Measurements from ENCODE around the gene GNG7.

The GNG7 gene

DNA sequence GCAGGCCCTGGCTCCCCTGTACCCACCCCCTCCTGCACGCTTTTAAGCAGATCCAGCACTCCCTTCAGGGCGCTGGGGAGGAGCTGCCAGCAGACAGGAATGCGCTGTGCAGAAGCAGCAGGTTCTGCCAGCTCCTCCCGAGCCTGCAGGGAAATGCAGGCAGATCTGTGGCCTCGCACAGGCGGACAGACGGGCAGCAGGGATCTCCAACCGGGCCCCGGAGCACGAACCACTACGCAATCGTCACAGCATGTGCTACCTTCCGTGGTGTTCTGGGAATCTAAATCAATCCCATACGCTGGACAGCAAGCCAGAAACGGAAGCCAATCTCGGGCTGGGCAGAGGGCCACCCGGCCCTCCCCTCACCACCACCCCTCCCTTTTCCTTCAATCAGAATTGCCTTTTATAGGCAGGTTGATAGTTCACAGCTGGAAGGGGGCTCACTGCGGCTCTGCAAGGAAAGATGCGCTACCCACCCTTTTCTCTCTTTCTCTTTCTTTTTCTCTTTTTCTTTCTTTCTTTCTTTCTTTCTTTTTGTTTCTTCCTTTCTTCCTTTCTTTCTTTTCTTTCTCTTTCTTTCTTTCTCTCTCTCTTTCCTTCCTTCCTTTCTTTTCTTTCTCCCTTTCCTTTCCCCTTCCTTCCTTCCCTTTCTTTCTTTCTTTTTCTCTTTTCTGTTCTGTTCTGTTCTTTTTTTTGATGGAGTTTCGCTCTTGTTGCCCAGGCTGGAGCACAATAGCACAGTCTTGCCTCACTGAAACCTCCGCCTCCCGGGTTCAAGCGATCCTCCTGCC, 99.9 kb downstream of the GNG7 start:
- no peaks in the 10 kb centered on the region for H3K9me3 Mint-ChIP-seq
- no peaks in the 10 kb centered on the region for H3K27me3 Mint-ChIP-seq
- no peak overlapping the region for H3K4me3 Mint-ChIP-seq
- DNase-seq (no peak), ATAC-seq (replicated peaks) (no peak)
- H3K4me1 Mint-ChIP-seq = peaks cover 21 to 33% of the 10 kb centered on the region in 2 donors
- H3K27ac Mint-ChIP-seq = peak overlapping the region; percentile 20
- peaks cover 0 to 3% of the 10 kb centered on the region in 2 donors for H3K36me3 Mint-ChIP-seq

- H3K27ac Mint-ChIP-seq = no peak overlapping the region
- peaks cover 19 to 37% of the 10 kb centered on the region in 2 donors for H3K4me1 Mint-ChIP-seq
- no peaks in the 10 kb centered on the region for H3K9me3 Mint-ChIP-seq
- H3K4me3 Mint-ChIP-seq = no peak overlapping the region
- peaks cover 0 to 3% of the 10 kb centered on the region in 2 donors for H3K36me3 Mint-ChIP-seq
- no peaks in the 10 kb centered on the region for H3K27me3 Mint-ChIP-seq
- ATAC-seq (replicated peaks) (no peak), DNase-seq (no peak)
These were observed 101.3 kb downstream of the GNG7 start for GRCh38 chr19:2600914-2601870.

DNA sequence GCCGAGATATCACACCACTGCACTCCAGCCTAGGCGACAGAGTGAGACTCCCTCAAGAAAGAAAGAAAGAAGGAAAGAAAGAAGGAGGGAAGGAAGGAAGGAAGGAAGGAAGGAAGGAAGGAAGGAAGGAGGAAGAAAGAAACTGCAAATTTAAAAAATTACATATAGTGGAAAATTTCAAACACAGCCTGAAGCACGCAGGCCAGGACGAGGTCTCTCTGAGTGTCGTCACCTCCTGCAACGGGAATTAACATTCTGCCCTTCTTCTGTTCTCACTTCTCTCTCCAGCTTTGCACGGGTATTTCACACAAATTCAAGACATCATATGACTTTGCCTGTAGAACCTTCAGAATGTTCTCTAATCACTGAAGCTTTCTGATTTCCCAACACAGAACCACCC, 108.2 kb downstream of the GNG7 start:
- Mint-ChIP-seq H3K4me3 (peak overlapping the region in 1 of 2 donors; percentile 11), H3K27me3 (no peaks in the 10 kb centered on the region), H3K36me3 (peaks cover 6 to 10% of the 10 kb centered on the region in 2 donors), H3K4me1 (peaks cover 36 to 63% of the 10 kb centered on the region in 2 donors), H3K27ac (peak overlapping the region; percentile 86), H3K9me3 (peaks cover 5 to 11% of the 10 kb centered on the region in 2 donors)
- ATAC-seq (replicated peaks) = peak; percentile 62 to 71
- no peak for DNase-seq

DNA sequence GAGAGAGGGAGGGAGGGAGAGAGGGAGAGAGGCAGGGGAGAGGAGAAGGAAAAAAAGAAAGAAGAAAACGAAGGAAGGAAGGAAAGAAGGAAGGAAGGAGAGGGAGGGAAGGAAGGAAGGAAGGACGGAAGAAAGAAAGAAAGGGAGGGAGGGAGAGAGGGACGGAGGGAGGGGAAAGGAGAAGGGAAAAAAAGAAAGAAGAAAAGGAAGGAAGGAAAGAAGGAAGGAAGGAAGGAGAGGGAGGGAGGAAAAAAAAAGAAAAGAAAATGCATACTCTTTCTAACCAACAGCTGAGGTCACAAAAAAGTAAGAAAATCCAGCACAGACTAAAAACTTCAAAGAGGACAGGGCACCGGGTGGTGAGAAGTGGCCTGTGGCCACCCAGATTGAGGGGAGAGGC, 109.7 kb downstream of the GNG7 start:
- Mint-ChIP-seq H3K9me3 (peaks cover 5 to 11% of the 10 kb centered on the region in 2 donors), H3K27ac (peak overlapping the region; percentile 84), H3K27me3 (no peaks in the 10 kb centered on the region), H3K36me3 (peaks cover 6 to 10% of the 10 kb centered on the region in 2 donors), H3K4me1 (peaks cover 36 to 62% of the 10 kb centered on the region in 2 donors), H3K4me3 (peak overlapping the region in 1 of 2 donors; percentile 30)
- no peak for ATAC-seq (replicated peaks)
- no peak for DNase-seq

- peaks cover 41 to 71% of the 10 kb centered on the region in 2 donors for H3K4me1 Mint-ChIP-seq
- DNase-seq (no peak), ATAC-seq (replicated peaks) (peak; percentile 9 to 35)
- peaks cover 6 to 10% of the 10 kb centered on the region in 2 donors for H3K36me3 Mint-ChIP-seq
- H3K27ac Mint-ChIP-seq = peak overlapping the region; percentile 74
- peaks cover 5 to 11% of the 10 kb centered on the region in 2 donors for H3K9me3 Mint-ChIP-seq
- peak overlapping the region in 1 of 2 donors; percentile 17 for H3K4me3 Mint-ChIP-seq
- H3K27me3 Mint-ChIP-seq = no peaks in the 10 kb centered on the region
These were observed 110.8 kb downstream of the GNG7 start for GRCh38 chr19:2591537-2592291.

GRCh38 chr19:2590630-2591399, 111.7 kb downstream of the GNG7 start:
- peak overlapping the region; percentile 42 for H3K27ac Mint-ChIP-seq

GRCh38 chr19:2589441-2589840, 113.1 kb downstream of the GNG7 start:
- Mint-ChIP-seq H3K36me3 (peaks cover 6 to 10% of the 10 kb centered on the region in 2 donors), H3K9me3 (peaks cover 5 to 11% of the 10 kb centered on the region in 2 donors), H3K27me3 (no peaks in the 10 kb centered on the region), H3K27ac (peak overlapping the region; percentile 42), H3K4me3 (no peak overlapping the region), H3K4me1 (peaks cover 35 to 63% of the 10 kb centered on the region in 2 donors)
- no peak for DNase-seq
- no peak for ATAC-seq (replicated peaks)

More at GRCh38 chr19:2590630-2591399, 111.7 kb downstream of the GNG7 start:
- Mint-ChIP-seq H3K4me1 (peaks cover 38 to 68% of the 10 kb centered on the region in 2 donors), H3K4me3 (no peak overlapping the region), H3K36me3 (peaks cover 6 to 10% of the 10 kb centered on the region in 2 donors), H3K27me3 (no peaks in the 10 kb centered on the region), H3K9me3 (peaks cover 5 to 11% of the 10 kb centered on the region in 2 donors)
- DNase-seq (no peak), ATAC-seq (replicated peaks) (no peak)

GRCh38 chr19:2588081-2588777, 114.3 kb downstream of the GNG7 start:
- Mint-ChIP-seq H3K4me1 (peaks cover 33 to 60% of the 10 kb centered on the region in 2 donors), H3K4me3 (no peak overlapping the region), H3K36me3 (peaks cover 6 to 15% of the 10 kb centered on the region in 2 donors), H3K27ac (peak overlapping the region; percentile 20), H3K9me3 (peaks cover 5 to 11% of the 10 kb centered on the region in 2 donors), H3K27me3 (no peaks in the 10 kb centered on the region)
- DNase-seq (no peak), ATAC-seq (replicated peaks) (no peak)

DNA sequence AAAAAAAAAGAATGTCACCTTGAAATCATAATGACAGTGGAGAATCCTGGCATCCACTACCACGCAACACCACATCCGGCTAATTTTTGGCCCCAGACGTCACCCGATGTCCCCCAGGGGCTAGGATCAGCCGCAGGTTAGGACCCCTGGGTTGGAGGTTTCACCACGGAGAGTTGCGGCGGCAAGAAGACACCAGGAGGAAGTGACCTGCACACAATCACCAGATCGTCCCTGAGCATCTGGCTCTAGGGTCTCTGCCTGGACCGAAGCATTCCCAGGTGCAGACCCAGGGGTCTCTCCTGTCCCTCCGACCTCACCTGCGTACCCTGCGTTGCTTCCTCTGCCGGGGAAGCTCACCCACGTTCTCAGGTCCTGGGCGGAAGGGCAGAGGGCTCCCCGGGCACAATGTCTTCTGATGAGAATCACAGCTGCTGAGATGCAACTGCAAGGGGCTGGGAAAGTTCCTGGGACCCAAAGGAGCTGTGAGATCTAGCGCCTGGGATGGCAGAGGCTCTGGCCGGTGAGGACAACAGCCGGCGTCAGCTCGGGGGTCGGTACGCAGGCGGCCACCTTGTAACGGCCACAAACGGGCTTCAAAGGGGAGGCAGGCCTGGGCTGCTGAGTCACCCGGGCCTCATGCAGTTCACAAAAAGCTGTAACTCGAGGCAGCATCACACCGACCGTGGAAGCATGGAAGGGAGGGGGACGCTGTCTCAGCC, 115.3 kb downstream of the GNG7 start:
- Mint-ChIP-seq H3K27me3 (no peaks in the 10 kb centered on the region), H3K27ac (peak overlapping the region; percentile 32)
- no peak for ATAC-seq (replicated peaks)

GRCh38 chr19:2586196-2586595, 116.3 kb downstream of the GNG7 start:
- H3K27ac Mint-ChIP-seq = no peak overlapping the region
- no peak overlapping the region for H3K4me3 Mint-ChIP-seq
- H3K27me3 Mint-ChIP-seq = no peaks in the 10 kb centered on the region
- no peak for ATAC-seq (replicated peaks)
- DNase-seq = no peak
- H3K9me3 Mint-ChIP-seq = peaks cover 2 to 6% of the 10 kb centered on the region in 2 donors
- H3K4me1 Mint-ChIP-seq = peaks cover 22 to 44% of the 10 kb centered on the region in 2 donors
- peaks cover 14 to 23% of the 10 kb centered on the region in 2 donors for H3K36me3 Mint-ChIP-seq

More for the DNA sequence above, 115.3 kb downstream of the GNG7 start:
- peaks cover 9 to 17% of the 10 kb centered on the region in 2 donors for H3K36me3 Mint-ChIP-seq
- peaks cover 5 to 11% of the 10 kb centered on the region in 2 donors for H3K9me3 Mint-ChIP-seq
- no peak for DNase-seq
- H3K4me1 Mint-ChIP-seq = peaks cover 27 to 51% of the 10 kb centered on the region in 2 donors
- H3K4me3 Mint-ChIP-seq = no peak overlapping the region

DNA sequence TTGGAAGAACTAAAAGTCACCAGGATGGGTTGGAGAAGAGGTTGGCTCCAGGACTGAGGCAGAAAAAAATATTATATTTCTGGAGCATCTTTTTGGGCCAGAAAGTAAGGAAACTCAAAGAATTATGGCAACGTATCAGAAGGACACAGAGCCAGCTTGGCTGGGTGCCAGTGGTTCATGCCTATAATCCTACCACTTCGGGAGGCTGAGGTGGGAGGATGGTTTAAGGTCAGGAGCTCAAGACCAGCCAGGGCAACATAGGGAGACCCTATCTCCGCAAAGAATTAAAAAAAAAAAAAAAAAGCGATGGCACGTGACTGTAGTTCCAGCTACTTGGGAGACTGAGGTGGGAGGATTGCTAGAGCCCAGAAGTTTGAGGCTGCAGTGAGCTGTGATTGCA, 118.5 kb downstream of the GNG7 start:
- H3K4me3 Mint-ChIP-seq = no peak overlapping the region
- peaks cover 10 to 12% of the 10 kb centered on the region in 2 donors for H3K36me3 Mint-ChIP-seq
- ATAC-seq (replicated peaks) (no peak), DNase-seq (no peak)
- H3K9me3 Mint-ChIP-seq = no peaks in the 10 kb centered on the region
- no peaks in the 10 kb centered on the region for H3K27me3 Mint-ChIP-seq
- H3K4me1 Mint-ChIP-seq = peaks cover 20 to 52% of the 10 kb centered on the region in 2 donors
- no peak overlapping the region for H3K27ac Mint-ChIP-seq

All from stimulated activated naive B cell treated with anti-CD40 and anti-IgM and Interleukin-4, amounts not matched to agents 10 μg/mL and 1 μg/mL and 100 μg/mL, for 72 hours (primary cell).